DMS53 treated with DMSO at 0.1 percent for 48 hours (cell line): ENCODE data around the gene RCSD1.

ENCODE experiments used
- DNase-seq: peaks from one replicate; lab custom pipeline; 2025; ENCODE audit not compliant: unreplicated experiment; lab: John Stamatoyannopoulos, UW

RCSD1 gene

GRCh38 chr1:167663002-167663772, 33.2 kb downstream of the RCSD1 start:
- DNase-seq = no peak

GRCh38 chr1:167665469-167665868, 35.4 kb downstream of the RCSD1 start:
- no peak for DNase-seq

- no peak for DNase-seq
These were observed 36.4 kb downstream of the RCSD1 start for GRCh38 chr1:167666416-167666815.

- no peak for DNase-seq
These were observed 37.5 kb downstream of the RCSD1 start for GRCh38 chr1:167667536-167667935.

GRCh38 chr1:167668108-167668507, 38.1 kb downstream of the RCSD1 start:
- DNase-seq = no peak

- no peak for DNase-seq
These were observed 39.4 kb downstream of the RCSD1 start for GRCh38 chr1:167669209-167670124.

GRCh38 chr1:167670563-167670962, 40.5 kb downstream of the RCSD1 start:
- no peak for DNase-seq

- DNase-seq = no peak
These were observed 41.9 kb downstream of the RCSD1 start for GRCh38 chr1:167671727-167672511.

- no peak for DNase-seq
These were observed 42.8 kb downstream of the RCSD1 start for GRCh38 chr1:167672831-167673230.

GRCh38 chr1:167673265-167673664, 43.2 kb downstream of the RCSD1 start:
- no peak for DNase-seq

GRCh38 chr1:167674156-167674555, 44.1 kb downstream of the RCSD1 start:
- no peak for DNase-seq

GRCh38 chr1:167675440-167675839, 45.4 kb downstream of the RCSD1 start:
- DNase-seq = no peak

GRCh38 chr1:167676205-167676915, 46.3 kb downstream of the RCSD1 start:
- DNase-seq = no peak

GRCh38 chr1:167676916-167677848, 47.1 kb downstream of the RCSD1 start:
- no peak for DNase-seq

- no peak for DNase-seq
These were observed 48.4 kb downstream of the RCSD1 start for GRCh38 chr1:167678422-167678821.

GRCh38 chr1:167678838-167679237, 48.8 kb downstream of the RCSD1 start:
- no peak for DNase-seq

- DNase-seq = no peak
These were observed 49.7 kb downstream of the RCSD1 start for GRCh38 chr1:167679714-167680113.

GRCh38 chr1:167681024-167681423, 51.0 kb downstream of the RCSD1 start:
- no peak for DNase-seq

- DNase-seq = no peak
These were observed 51.5 kb downstream of the RCSD1 start for GRCh38 chr1:167681451-167682098.
